GM12891 (cell line): ENCODE data around the gene SIKE1.

ENCODE experiments used
- PAX5 ChIP-seq: IDR thresholded peaks from 2 replicates; pipeline ENCODE4 v1.6.1; 2011; ENCODE audit warnings: low read length, moderate library complexity, mild to moderate bottlenecking; ENCODE audit not compliant: insufficient read depth, severe bottlenecking
- POLR2A ChIP-seq: IDR thresholded peaks from 2 replicates; pipeline ENCODE4 v1.6.1; 2011; ENCODE audit warnings: low read depth, low read length, control low read depth
- POLR2AphosphoS5 ChIP-seq: IDR thresholded peaks from 2 replicates; pipeline ENCODE4 v1.6.1; 2011; ENCODE audit warnings: low read depth, low read length, control low read depth
- SPI1 ChIP-seq: IDR thresholded peaks from 2 replicates; pipeline ENCODE4 v1.6.1; 2011; ENCODE audit warnings: low read depth, low read length, control low read depth
- TAF1 ChIP-seq: IDR thresholded peaks from 2 replicates; pipeline ENCODE4 v1.6.1; 2011; ENCODE audit warnings: low read depth, low read length, control low read depth

DNA sequence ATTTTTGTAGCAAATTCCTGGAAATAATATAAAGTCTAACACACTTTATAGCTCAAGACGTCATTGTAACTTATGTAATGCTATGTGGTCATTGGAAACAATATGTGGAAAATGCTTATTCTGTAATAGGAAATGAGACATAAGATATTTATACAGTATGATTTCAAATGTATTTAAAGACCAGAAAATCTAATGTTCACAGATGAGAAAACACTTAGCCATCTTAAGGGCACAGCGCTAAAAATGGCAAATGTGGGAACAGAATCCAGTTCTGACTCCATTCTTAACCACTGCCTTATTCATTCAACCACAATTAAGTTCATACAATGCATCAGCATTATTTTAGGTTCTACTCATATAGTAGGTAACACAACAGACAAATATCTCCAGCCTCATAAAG is 35.2 kb downstream of the SIKE1 start:
- no peak for TF ChIP-seq POLR2A
- no peak for TF ChIP-seq TAF1
- no peak for TF ChIP-seq SPI1
- TF ChIP-seq POLR2AphosphoS5 = no peak
- no peak for TF ChIP-seq PAX5
